SU-DHL-6 (cell line): Measurements from ENCODE around the gene XRCC6.
A peak's percentile ranks its signal among the peaks of the same experiment; 100 is the strongest.
"Not testable (repeated sequence)": the region's sequence is repeated elsewhere in the genome, so short reads cannot be mapped to it uniquely, and the experiment has no call there.

ENCODE experiments used
- H2AFZ ChIP-seq: fragments of 200-600 bp; sonication (generic); 2 replicates; pipeline ENCODE4 v1.6.1; 2014; ENCODE audit warnings: low read depth, mild to moderate bottlenecking, moderate library complexity, mixed read lengths, antibody characterized with exemption, low read length; ENCODE audit not compliant: severe bottlenecking
- H3F3A ChIP-seq: fragments of 200-600 bp; shearing (Covaris generic); 2 replicates; pipeline ENCODE4 v1.6.0; 2016; ENCODE audit warnings: antibody characterized with exemption, mild to moderate bottlenecking; ENCODE audit not compliant: insufficient read depth
- H3K27ac ChIP-seq: fragments of 200-600 bp; sonication (generic); 2 replicates; pipeline ENCODE4 v1.5.1; 2016; ENCODE audit warnings: low read depth, mild to moderate bottlenecking, low read length, moderate library complexity, mixed read lengths
- H3K27me3 ChIP-seq: fragments of 200-600 bp; sonication (generic), shearing (Covaris generic); 2 replicates; pipeline ENCODE4 v1.6.0; 2014; ENCODE audit warnings: mild to moderate bottlenecking, low read length
- H3K36me3 ChIP-seq: fragments of 200-600 bp; sonication (generic); 2 replicates; pipeline ENCODE4 v1.6.1; 2014; ENCODE audit warnings: mild to moderate bottlenecking, low read length, mixed read lengths
- H3K4me2 ChIP-seq: fragments of 300-600, 200-600 bp; shearing (Covaris generic), sonication (generic); 2 replicates; pipeline ENCODE4 v1.6.0; 2014; ENCODE audit warnings: low read length, low read depth, mild to moderate bottlenecking; ENCODE audit not compliant: poor library complexity, severe bottlenecking
- H3K4me3 ChIP-seq: fragments of 200-600 bp; sonication (generic); 2 replicates; pipeline ENCODE4 v1.5.1; 2014; ENCODE audit warnings: antibody characterized with exemption, low read length, mild to moderate bottlenecking, mixed read lengths; ENCODE audit not compliant: insufficient read depth, poor library complexity, severe bottlenecking
- H3K79me2 ChIP-seq: fragments of 200-600 bp; sonication (generic); 2 replicates; pipeline ENCODE4 v1.6.1; 2014; ENCODE audit warnings: mild to moderate bottlenecking, low read length, moderate library complexity; ENCODE audit not compliant: insufficient read depth
- H3K9ac ChIP-seq: fragments of 200-600 bp; sonication (generic); 2 replicates; pipeline ENCODE4 v1.7.0; 2014; ENCODE audit warnings: mild to moderate bottlenecking, low read length
- H3K9me2 ChIP-seq: fragments of 200-600 bp; sonication (generic); replicated peaks from 2 replicates; pipeline ENCODE4 v1.6.1; 2014; ENCODE audit warnings: low read length; ENCODE audit not compliant: insufficient read depth
- H3K9me3 ChIP-seq: fragments of 200-600 bp; sonication (generic); 2 replicates; pipeline ENCODE4 v1.6.1; 2014; ENCODE audit warnings: low read length, mixed read lengths; ENCODE audit not compliant: insufficient read depth
- H4K20me1 ChIP-seq: fragments of 200-600 bp; sonication (generic); 2 replicates; pipeline ENCODE4 v1.6.1; 2014; ENCODE audit warnings: low read depth, mild to moderate bottlenecking, antibody characterized with exemption, low read length, moderate library complexity, mixed read lengths
- CTCF ChIP-seq: fragments of 200-600 bp; sonication (generic); IDR thresholded peaks from one replicate; pipeline ENCODE4 v1.5.1; 2017; ENCODE audit warnings: antibody characterized with exemption, mild to moderate bottlenecking, low read length, moderate library complexity; ENCODE audit not compliant: insufficient read depth, poor library complexity, severe bottlenecking
- EZH2phosphoT487 ChIP-seq: fragments of 200-600 bp; sonication (generic), shearing (Covaris generic); conservative IDR thresholded peaks from 2 replicates; pipeline ENCODE4 v1.6.1; 2018; ENCODE audit warnings: mild to moderate bottlenecking, antibody characterized with exemption, low read length, moderate library complexity, mixed read lengths

The XRCC6 gene

DNA sequence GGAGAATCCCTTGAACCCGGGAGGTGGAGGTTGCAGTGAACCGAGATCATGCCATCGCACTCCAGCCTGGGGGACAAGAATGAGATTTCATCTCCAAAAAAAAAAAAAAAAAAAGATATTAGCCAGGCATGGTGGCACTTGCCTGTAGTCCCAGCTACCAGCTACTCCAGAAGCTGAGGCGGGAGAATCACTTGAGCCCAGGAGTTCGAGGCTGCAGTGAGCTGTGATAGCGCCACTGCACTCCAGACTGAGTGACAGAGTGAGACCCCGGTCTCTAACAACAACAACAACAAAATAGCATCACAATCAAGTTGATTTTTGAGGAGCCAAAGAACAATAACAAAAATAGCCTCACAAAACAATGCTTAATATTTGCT lies 33.8 kb upstream of the XRCC6 start:
- peaks cover 8% of the 10 kb centered on the region; the same call in 1 of the 2 replicates for H3K79me2 ChIP-seq
- H3K9me3 ChIP-seq: no peaks in the 10 kb centered on the region
- H3F3A ChIP-seq: no peaks in the 10 kb centered on the region
- no peaks in the 10 kb centered on the region for H3K27me3 ChIP-seq
- TF ChIP-seq EZH2phosphoT487: no peak
- no peak for TF ChIP-seq CTCF
- H3K27ac ChIP-seq: no peak overlapping the region
- H3K9ac ChIP-seq: no peak overlapping the region
- H3K9me2 ChIP-seq: no peaks in the 10 kb centered on the region
- no peaks in the 10 kb centered on the region for H4K20me1 ChIP-seq
- H3K4me2 ChIP-seq: no peak overlapping the region
- no peak overlapping the region for H3K4me3 ChIP-seq
- no peak overlapping the region for H2AFZ ChIP-seq
- H3K36me3 ChIP-seq: no peaks in the 10 kb centered on the region

DNA sequence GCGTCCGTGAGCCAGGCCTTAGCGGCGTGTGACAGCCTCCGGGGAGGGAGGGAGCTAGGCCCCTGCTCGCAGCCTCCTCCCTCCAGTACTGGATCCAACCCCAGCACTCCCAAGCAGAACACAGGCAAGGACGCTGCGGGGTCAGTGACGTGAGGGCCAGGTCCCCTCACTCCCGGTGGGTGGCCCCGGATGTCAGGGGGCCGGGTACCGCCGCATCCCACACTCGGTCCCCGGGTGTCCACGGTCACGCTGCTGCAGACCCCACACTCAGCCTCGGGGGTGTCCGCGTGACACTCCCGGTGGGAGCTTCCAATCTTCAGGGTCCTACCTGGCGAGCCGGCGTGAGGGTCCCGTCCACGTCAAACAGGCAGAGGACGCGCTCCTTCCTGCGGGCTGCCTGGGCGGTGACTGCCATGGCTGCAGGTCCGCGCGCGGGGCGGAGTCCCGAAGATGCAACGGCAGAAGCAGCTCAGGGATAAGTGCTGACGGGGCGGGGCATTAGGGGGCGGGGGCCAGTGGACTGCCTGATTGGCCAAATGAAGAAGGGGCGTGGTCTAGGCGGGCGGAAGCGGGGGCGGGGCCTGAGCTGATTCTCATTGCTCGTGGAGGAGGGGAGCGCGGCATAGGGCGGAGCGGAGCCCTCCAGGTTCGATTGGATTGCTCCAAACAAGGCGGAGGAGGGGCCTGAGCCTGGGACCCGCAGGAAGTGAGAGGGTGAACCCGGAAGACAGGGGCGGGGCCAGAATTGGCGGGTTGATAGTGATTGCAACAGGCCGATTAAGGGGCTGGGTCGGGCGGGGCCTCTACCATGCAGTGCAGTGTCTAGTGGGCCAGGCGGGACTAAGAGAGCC lies 31.5 kb upstream of the XRCC6 start, which contains the start of gene PMM1:
Gene PMM1, minus strand, starts transcription at position 450 of the 851 bp plus-strand sequence. Its CDS starts 35 bp downstream, at position 415.
- Histone ChIP-seq H2AFZ (peak within 1 kb of the TSS; percentile 90), H3K4me2 (peak within 1 kb of the TSS; percentile 91), H3K9me3 (no peaks in the 10 kb centered on the region), H4K20me1 (no peaks in the 10 kb centered on the region), H3K79me2 (peaks cover 8% of the 10 kb centered on the region; the same call in 1 of the 2 replicates), H3K27ac (peak within 1 kb of the TSS; percentile 57; the same call in 1 of the 2 replicates), H3F3A (no peaks in the 10 kb centered on the region), H3K9me2 (no peaks in the 10 kb centered on the region), H3K9ac (peak within 1 kb of the TSS; percentile 92), H3K27me3 (no peaks in the 10 kb centered on the region), H3K4me3 (peak within 1 kb of the TSS; percentile 85), H3K36me3 (no peaks in the 10 kb centered on the region)
- TF ChIP-seq EZH2phosphoT487 (no peak), CTCF (no peak)

DNA sequence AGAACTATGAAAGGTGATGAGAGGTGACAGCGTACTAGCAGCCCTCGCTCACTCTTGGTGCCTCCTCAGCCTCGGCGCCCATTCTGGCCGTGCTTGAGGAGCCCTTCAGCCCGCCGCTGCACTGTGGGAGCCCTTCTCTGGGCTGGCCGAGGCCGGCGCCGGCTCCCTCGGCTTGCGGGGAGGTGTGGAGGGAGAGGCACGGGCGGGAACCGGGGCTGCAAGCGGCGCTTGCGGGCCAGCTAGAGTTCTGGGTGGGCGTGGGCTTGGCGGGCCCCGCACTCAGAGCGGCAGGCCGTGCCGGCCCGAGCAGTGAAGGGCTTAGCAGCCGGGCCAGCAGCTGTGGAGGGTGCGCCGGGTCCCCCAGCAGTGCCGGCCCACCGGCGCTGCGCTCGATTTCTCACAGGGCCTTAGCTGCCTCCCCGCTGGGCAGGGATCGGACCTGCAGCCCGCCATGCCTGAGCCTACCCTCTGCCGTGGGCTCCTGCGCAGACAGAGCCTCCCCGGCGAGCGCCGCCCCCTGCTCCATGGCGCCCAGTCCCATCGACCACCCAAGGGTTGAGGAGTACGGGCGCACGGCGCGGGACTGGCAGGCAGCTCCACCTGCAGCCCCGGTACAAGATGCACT lies 27.6 kb upstream of the XRCC6 start:
- not testable (repeated sequence) for H3K4me3 ChIP-seq, H4K20me1 ChIP-seq, H3F3A ChIP-seq, H3K4me2 ChIP-seq, H3K9me3 ChIP-seq, H3K9ac ChIP-seq, H3K36me3 ChIP-seq, H2AFZ ChIP-seq, H3K79me2 ChIP-seq, H3K27ac ChIP-seq, H3K9me2 ChIP-seq, H3K27me3 ChIP-seq

GRCh38 chr22:41595703-41596102 lies 25.4 kb upstream of the XRCC6 start:
- Histone ChIP-seq H4K20me1 (no peaks in the 10 kb centered on the region), H3K9ac (no peak overlapping the region), H3K79me2 (no peaks in the 10 kb centered on the region), H3F3A (peaks cover 9% of the 10 kb centered on the region; the same call in 1 of the 2 replicates), H3K4me3 (no peak overlapping the region), H3K9me3 (no peaks in the 10 kb centered on the region), H3K36me3 (no peaks in the 10 kb centered on the region), H3K27me3 (no peaks in the 10 kb centered on the region), H3K9me2 (no peaks in the 10 kb centered on the region), H3K4me2 (no peak overlapping the region), H3K27ac (no peak overlapping the region), H2AFZ (no peak overlapping the region)
- TF ChIP-seq CTCF (no peak), EZH2phosphoT487 (no peak)
